ENCODE results near the gene POC1A. TPM values are rescaled to one million over a fixed set of nuclear protein-coding genes. Genes with fewer than 3 reads are reported as not detected.

Gene POC1A
- total RNA-seq, 1 experiment from 2014 or later = 29.0 TPM

- peak overlapping the region; percentile 57 to 84 (median 81); a peak in 3 of 7 replicates for H3K27ac Mint-ChIP-seq
- no peak overlapping the region for H2BK12ac ChIP-seq (ENCODE audit: insufficient read length, low read depth, low read length)
- no peak for DNase-seq
- no peak overlapping the region for H4K8ac ChIP-seq (replicated peaks; ENCODE audit: insufficient read length, low read depth, low read length)
- H2BK20ac ChIP-seq (ENCODE audit: low read depth, low read length, poor library complexity, severe bottlenecking) = no peak overlapping the region
- H2AFZ ChIP-seq (ENCODE audit: low read length) = no peak overlapping the region
- H3K18ac ChIP-seq (ENCODE audit: insufficient read length, low read depth, low read length) = no peak overlapping the region
- H3K79me1 ChIP-seq (ENCODE audit: insufficient read depth, low read depth, low read length, poor library complexity, severe bottlenecking) = no peaks in the 10 kb centered on the region
- no peaks in the 10 kb centered on the region for H3K27me3 ChIP-seq (ENCODE audit: insufficient read depth, low read length)
- TF ChIP-seq CTCF (conservative IDR thresholded peaks at IDR 0.05) = no peak
- H4K5ac ChIP-seq (ENCODE audit: insufficient read length, low read depth, low read length) = no peak overlapping the region
- H3K27ac ChIP-seq (ENCODE audit: insufficient read length, low read depth, low read length) = no peak overlapping the region
- no peaks in the 10 kb centered on the region; the same call in 1 of the 2 replicates for H3K4me1 ChIP-seq (ENCODE audit: insufficient read depth, low read length)
- H3K4me2 ChIP-seq (ENCODE audit: insufficient read depth, insufficient read length, low read length) = no peak overlapping the region
- no peak overlapping the region for H3T11ph ChIP-seq (ENCODE audit: low read length)
- H3K4me3 Mint-ChIP-seq = no peak overlapping the region
- H3K4me1 Mint-ChIP-seq = peaks cover 15 to 19% of the 10 kb centered on the region in 2 experiments
- no peak overlapping the region for H3K23ac ChIP-seq (ENCODE audit: insufficient read length, low read depth, low read length)
- no peak overlapping the region for H2BK5ac ChIP-seq (ENCODE audit: insufficient read length, low read length)
- H2AK5ac ChIP-seq (ENCODE audit: insufficient read length, low read length) = no peak overlapping the region
- H3K56ac ChIP-seq (ENCODE audit: insufficient read length, low read depth, low read length) = no peak overlapping the region
- H3K9me3 Mint-ChIP-seq = no peaks in the 10 kb centered on the region; a peak in 1 of 5 replicates
- H4K20me1 ChIP-seq (ENCODE audit: control insufficient read depth, insufficient read depth, insufficient read length) = no peaks in the 10 kb centered on the region
- no CpG with 5 or more reads among the region's 7 CpGs for WGBS (ENCODE audit: extremely low coverage, insufficient read length, low lambda C conversion rate)
- H2BK15ac ChIP-seq (ENCODE audit: low read depth, low read length) = no peak overlapping the region
- H2BK120ac ChIP-seq (ENCODE audit: low read depth, low read length, poor library complexity, severe bottlenecking) = no peak overlapping the region
- H4K91ac ChIP-seq (ENCODE audit: insufficient read length, low read depth, low read length) = no peak overlapping the region
- peaks cover 2% of the 10 kb centered on the region for H3K27me3 Mint-ChIP-seq (ENCODE audit: low read depth)
- H3K36me3 Mint-ChIP-seq (ENCODE audit: insufficient read depth in 1 of 3, low read depth in 3 of 3) = peaks cover 12 to 27% (median 22%) of the 10 kb centered on the region in 3 experiments; a peak in 6 of 7 replicates
- H3K9ac ChIP-seq (ENCODE audit: extremely low read depth, insufficient read length, low read length) = no peak overlapping the region
- no peaks in the 10 kb centered on the region for H3K9me3 ChIP-seq (ENCODE audit: control insufficient read depth, low read depth, low read length)
- H3K14ac ChIP-seq (ENCODE audit: insufficient read depth, low read length) = no peak overlapping the region; the same call in 1 of the 2 replicates
- H3K4ac ChIP-seq (ENCODE audit: low read depth, low read length) = no peak overlapping the region
- H3K23me2 ChIP-seq (ENCODE audit: insufficient read length, low read depth, low read length, poor library complexity, severe bottlenecking) = no peaks in the 10 kb centered on the region
- H3K79me2 ChIP-seq (ENCODE audit: insufficient read depth, low read length) = no peaks in the 10 kb centered on the region
Observed at GRCh38 chr3:52046902-52047239, 107.4 kb downstream of the POC1A start.

All from H9 (cell line).